Choroid plexus epithelial cell (primary cell): ENCODE measurements around the gene NRXN2.
A peak's percentile ranks its signal among the peaks of the same experiment; 100 is the strongest.

ENCODE experiments used
- DNase-seq: peaks from one replicate; pipeline ENCODE4 v3.0.0-alpha.2; 2010; ENCODE audit warnings: low read depth
- H3K4me3 ChIP-seq: 2 replicates; pipeline ENCODE4 v1.5.1; 2011; ENCODE audit warnings: low read depth, mild to moderate bottlenecking, control low read depth, low read length, moderate library complexity
- CTCF ChIP-seq: conservative IDR thresholded peaks from 2 replicates; pipeline ENCODE4 v1.5.1; 2011; ENCODE audit warnings: low read depth, mild to moderate bottlenecking, control low read depth, inconsistent platforms, low read length, moderate library complexity

NRXN2 gene

GRCh38 chr11:64609436-64610047 is 113.5 kb downstream of the NRXN2 start:
- H3K4me3 ChIP-seq, result no peak overlapping the region
- no peak for DNase-seq
- no peak for TF ChIP-seq CTCF

DNA sequence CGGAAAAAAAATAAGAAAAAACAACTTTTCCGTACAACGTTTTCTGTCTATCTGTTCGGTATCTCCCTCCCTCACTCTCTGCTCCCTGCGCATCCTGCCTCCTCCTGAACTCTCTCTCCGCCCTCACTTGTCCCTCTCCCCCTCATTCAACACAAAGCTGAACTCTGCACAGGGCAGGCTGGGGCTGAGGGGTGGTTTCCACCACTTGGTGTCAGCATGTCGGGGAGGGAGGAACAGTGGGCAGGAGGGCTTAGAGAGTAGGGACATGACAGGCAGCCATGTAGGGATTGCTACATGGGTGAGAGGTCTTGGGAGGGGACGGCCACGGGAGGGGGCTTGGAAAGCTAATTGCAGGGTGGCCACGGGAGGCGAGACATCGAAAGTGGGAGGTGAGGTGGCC is 114.4 kb downstream of the NRXN2 start:
- no peak overlapping the region for H3K4me3 ChIP-seq
- no peak for DNase-seq
- TF ChIP-seq CTCF, result no peak

DNA sequence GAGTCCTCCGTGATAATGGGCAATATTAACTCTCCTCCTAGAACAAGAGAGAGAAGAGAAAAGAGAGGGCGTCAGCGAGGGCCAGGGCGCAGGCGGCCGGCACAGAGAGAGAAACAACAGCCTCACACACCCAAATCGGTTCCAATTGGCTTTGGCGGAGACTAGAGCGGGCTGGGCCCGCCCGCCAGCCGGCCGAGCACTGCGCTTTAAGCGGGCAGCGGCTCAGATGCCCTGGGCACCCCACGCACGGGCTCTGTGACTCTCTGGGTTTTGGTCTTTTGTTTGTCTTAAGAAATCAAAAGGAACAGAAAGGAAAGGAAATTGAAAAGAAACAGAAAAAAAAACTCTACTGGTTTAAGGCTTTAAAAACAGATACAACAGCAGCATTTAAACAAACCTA is 115.0 kb downstream of the NRXN2 start:
- H3K4me3 ChIP-seq, result peak overlapping the region; percentile 13
- peak; percentile 27 for DNase-seq
- TF ChIP-seq CTCF, result no peak

DNA sequence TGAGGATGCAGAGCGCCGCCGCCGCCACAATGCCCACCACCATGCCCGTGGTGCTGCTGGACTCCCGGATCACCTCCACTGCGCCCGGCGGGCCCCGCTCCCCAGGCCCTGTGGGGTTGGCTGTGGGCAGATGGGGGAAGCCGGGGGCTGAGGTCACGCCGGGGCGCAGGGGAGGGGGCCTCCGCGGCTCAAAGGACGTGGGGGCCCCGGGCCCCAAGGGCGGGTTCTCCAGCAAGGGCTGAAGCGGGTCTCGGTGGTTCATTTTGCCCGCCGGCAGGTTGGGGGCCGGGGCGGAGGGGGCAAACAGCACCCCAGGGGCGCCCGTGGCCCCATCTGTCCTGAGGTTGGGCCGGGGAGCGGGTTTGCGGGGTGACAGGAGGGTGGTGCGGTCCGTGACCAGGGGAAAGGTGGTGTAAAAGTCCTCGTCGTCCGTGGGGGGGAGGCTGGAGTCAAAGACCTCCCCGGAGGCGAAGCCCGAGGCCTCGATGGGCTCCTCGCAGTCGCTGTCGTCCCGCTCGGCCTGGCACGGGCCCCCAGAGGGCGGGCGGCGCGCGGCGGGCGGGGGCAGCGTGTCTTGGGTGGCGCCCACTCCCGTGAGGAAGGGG is 115.5 kb downstream of the NRXN2 start:
- no peak for DNase-seq
- no peak for TF ChIP-seq CTCF
- no peak overlapping the region for H3K4me3 ChIP-seq

GRCh38 chr11:64606796-64607380 is 116.1 kb downstream of the NRXN2 start:
- TF ChIP-seq CTCF, result no peak

DNA sequence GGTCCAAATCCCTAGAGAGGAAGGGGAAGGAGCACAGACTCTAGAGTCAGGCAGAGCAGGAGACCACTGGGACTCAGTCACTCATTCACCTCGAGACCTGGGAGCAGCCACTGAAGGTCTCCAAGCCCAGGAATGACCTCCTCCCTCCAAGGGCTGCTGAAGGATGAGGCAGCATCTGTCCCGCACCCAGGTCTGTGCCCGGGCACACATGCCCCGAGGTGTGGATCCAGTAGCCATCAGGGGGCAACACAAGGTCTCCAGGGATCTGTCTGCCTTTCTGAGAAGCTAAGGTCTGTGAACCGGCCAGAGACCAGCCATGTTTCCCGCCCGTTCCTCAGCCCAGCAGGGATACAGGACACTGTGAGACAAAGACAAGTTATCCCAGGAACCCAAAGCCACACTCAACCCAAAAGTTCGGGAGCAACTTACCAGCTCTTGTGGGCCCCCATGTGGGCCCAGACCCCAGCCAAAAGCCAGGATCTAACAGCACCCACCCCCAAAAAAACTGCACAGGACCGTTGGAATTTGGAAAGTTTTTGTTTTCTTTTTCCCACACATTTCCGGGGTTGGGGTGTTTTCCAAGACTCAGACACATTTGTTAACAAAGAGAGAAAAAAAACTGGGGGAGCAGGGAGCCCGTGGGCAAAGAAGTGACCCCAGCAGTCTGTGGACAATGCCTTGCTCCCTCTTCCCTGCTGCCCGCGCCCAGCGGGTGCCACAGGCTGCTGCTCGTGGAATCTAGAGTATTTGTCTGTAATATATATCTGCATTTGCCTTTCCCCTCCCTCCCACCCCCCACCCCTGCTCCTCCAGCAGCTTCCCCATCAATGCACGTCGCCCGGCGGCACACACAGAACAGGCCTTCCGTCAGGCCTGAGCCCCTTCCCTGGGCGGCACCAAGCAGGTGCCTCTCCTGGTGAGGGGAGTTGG is 117.1 kb downstream of the NRXN2 start:
- H3K4me3 ChIP-seq, result no peak overlapping the region
- no peak for DNase-seq
- no peak for TF ChIP-seq CTCF

More at GRCh38 chr11:64606796-64607380, 116.1 kb downstream of the NRXN2 start:
- no peak for DNase-seq
- no peak overlapping the region for H3K4me3 ChIP-seq
